Measurements from ENCODE around the gene PPIL4.

Gene PPIL4

DNA sequence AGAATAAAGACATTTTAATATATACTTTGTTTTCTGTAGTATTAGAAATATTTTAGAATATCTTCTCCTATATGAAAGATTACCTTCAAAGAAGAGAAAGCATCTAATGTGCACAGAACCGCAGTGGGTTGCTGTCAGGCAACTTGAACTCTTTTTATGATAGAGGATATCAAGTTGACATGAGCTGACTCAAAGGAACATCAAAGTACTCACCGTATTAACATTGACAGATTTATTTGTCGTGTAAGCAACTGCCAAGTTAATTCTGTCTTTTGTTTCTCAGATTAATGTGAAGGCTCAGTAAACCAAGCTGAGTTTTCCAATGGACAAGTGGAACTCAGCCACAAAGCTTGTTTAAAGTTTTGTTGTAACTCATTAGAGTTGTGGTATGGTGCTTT lies 18.1 kb upstream of the PPIL4 start:
- no peak for DNase-seq (ENCODE audit: insufficient read length)
- FAIRE-seq, result no peak
- TF ChIP-seq TAF1 (IDR thresholded peaks at IDR 0.05; ENCODE audit: borderline replicate concordance, low read depth, low read length), result no peak
- no peak for TF ChIP-seq POLR2AphosphoS5 (IDR thresholded peaks at IDR 0.05; ENCODE audit: low read depth, low read length)
- TF ChIP-seq POLR2A (IDR thresholded peaks at IDR 0.05; ENCODE audit: low read depth, low read length), result no peak

DNA sequence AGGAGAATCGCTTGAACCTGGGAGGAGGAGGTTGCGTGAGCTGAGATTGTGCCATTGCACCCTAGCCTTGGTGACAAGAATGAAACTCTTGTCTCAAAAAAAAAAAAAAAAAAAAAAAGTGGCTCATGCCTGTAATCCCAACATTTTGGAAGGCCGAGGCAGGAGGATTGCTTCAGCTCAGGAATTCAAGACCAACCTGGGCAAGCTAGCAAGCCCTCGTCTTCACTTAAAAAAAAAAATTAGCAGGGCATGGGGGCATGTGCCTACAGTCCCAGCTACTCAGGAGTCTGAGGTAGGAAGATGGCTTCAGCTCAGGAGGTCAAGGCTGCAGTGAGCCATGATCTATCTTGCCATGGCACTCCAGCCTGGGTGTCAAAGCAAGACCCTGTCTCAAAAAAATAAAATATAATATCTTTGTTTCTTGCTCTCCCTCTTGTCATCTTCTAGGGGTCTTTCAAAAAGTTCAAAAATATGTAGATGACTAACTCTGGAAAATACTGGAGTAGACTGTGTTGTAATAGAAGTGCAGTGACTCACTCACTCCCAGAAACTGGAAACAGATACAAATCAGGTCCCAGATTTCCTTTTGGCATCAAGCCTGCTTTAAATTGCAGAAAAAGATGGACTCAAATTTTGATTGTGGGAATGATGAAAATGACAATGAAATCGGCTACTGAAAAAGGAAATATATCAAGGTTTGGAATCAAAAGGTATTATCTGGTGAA lies 17.5 kb upstream of the PPIL4 start:
- no peak for FAIRE-seq
- TF ChIP-seq POLR2A (IDR thresholded peaks at IDR 0.05; ENCODE audit: low read depth, low read length) (no peak), TAF1 (IDR thresholded peaks at IDR 0.05; ENCODE audit: borderline replicate concordance, low read depth, low read length) (no peak), POLR2AphosphoS5 (IDR thresholded peaks at IDR 0.05; ENCODE audit: low read depth, low read length) (no peak)
- no peak for DNase-seq (ENCODE audit: insufficient read length)

DNA sequence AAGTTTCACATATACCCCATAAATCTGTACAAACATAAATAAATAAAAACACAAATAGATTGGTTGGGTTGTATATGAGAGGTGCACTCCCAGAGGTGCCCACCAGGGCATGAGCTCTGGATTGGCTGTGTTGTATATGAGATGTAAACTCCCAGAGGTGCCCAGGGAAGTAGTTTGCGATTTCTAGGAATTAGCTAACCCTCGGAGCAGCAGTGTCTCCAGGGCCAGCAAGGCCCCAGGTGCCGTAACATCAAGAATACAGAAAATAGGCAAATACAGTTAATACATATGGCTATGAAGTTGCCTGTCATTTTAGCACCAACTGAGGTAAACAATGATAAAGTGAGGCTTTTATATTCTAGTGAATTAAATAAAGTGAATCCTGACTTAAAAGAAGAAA lies 14.9 kb upstream of the PPIL4 start:
- no peak for TF ChIP-seq POLR2A (IDR thresholded peaks at IDR 0.05; ENCODE audit: low read depth, low read length)
- no peak for TF ChIP-seq POLR2AphosphoS5 (IDR thresholded peaks at IDR 0.05; ENCODE audit: low read depth, low read length)
- no peak for TF ChIP-seq TAF1 (IDR thresholded peaks at IDR 0.05; ENCODE audit: borderline replicate concordance, low read depth, low read length)
- no peak for FAIRE-seq
- no peak for DNase-seq (ENCODE audit: insufficient read length)

DNA sequence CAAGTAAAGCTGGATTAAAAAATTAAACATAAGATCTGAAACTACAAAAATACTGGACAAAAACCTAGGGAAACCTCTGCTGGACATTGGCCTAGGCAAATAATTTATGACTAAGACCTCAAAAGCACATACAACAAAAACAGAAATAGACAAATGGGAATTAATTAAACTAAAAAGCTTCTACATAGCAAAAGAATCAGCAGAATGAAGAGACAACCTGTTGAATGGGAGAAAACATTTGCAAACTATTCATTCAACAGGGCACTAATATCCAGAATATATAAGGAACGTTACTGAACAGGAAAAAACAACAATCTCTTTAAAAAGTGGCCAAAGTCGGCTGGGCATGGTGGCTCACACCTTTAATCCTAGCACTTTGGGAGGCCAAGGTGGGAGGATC lies 13.5 kb upstream of the PPIL4 start:
- FAIRE-seq (no peak), DNase-seq (ENCODE audit: insufficient read length) (no peak)
- TF ChIP-seq TAF1 (IDR thresholded peaks at IDR 0.05; ENCODE audit: borderline replicate concordance, low read depth, low read length), result no peak
- no peak for TF ChIP-seq POLR2AphosphoS5 (IDR thresholded peaks at IDR 0.05; ENCODE audit: low read depth, low read length)
- TF ChIP-seq POLR2A (IDR thresholded peaks at IDR 0.05; ENCODE audit: low read depth, low read length), result no peak

DNA sequence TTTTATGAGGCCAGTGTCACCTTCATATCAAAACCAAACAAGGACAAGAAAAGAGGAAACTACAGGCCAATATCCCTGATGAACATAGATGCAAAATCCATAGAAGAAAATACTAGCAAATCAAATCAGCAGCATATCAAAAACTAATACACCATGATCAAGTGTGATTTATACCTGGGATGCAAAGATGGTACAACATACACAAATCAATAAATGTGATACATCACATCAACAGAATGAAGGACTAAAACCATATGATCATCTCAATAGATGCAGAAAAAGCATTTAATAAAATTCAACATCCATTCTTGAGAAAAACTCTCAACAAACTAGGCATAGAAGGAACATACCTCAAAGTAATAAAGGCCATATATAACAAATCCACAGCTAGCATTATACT lies 12.2 kb upstream of the PPIL4 start:
- FAIRE-seq (no peak), DNase-seq (ENCODE audit: insufficient read length) (no peak)
- no peak for TF ChIP-seq TAF1 (IDR thresholded peaks at IDR 0.05; ENCODE audit: borderline replicate concordance, low read depth, low read length)
- TF ChIP-seq POLR2A (IDR thresholded peaks at IDR 0.05; ENCODE audit: low read depth, low read length), result no peak
- no peak for TF ChIP-seq POLR2AphosphoS5 (IDR thresholded peaks at IDR 0.05; ENCODE audit: low read depth, low read length)

DNA sequence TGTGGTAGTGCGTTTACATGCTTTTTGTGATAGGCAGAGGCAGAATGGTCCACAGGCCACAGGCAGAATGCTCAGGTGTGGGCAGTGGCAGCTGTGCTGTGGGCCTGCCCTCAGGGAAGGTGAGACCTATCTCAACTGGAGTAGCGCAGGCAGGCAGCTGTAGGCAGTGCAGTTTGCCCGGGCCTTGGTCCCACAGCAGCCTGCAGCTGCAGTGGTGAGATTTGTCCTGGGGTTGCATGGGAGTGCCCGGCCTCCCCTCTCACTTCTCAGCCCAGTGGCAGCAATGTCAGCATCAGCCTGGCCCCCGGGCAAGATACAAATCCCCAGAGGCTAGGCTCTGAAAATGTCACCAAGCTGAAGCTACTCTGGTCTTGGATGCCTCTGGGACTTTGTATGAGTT lies 6.1 kb upstream of the PPIL4 start:
- FAIRE-seq (no peak), DNase-seq (ENCODE audit: insufficient read length) (no peak)
- no peak for TF ChIP-seq POLR2AphosphoS5 (IDR thresholded peaks at IDR 0.05; ENCODE audit: low read depth, low read length)
- TF ChIP-seq POLR2A (IDR thresholded peaks at IDR 0.05; ENCODE audit: low read depth, low read length), result no peak
- TF ChIP-seq TAF1 (IDR thresholded peaks at IDR 0.05; ENCODE audit: borderline replicate concordance, low read depth, low read length), result no peak

DNA sequence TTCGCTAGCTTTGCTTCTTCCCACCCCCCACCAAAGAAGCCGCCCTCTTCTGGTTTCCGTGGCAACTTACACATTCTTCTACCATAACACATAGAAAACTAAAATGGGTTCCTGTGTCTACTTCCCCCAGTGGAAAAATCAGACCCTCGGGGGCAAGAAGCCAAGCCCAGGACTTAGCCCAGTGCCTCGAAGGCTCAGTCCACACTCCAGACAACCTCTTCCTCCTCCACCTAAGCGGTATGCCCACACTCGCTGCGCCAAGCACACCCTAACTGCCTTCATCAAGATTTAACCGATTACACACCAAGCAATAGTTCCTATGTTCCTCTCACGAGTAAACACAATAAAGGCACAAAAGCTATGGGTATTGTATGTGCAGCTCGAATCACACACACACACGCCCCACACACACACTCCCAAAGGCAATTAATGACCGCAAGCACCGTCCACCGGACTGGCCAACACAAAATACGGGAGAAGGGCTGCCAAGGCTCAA lies 537 bp downstream of the PPIL4 start:
- DNase-seq (ENCODE audit: insufficient read length), result no peak
- TF ChIP-seq TAF1 (IDR thresholded peaks at IDR 0.05; ENCODE audit: borderline replicate concordance, low read depth, low read length), result no peak
- FAIRE-seq, result peak; percentile 83

DNA sequence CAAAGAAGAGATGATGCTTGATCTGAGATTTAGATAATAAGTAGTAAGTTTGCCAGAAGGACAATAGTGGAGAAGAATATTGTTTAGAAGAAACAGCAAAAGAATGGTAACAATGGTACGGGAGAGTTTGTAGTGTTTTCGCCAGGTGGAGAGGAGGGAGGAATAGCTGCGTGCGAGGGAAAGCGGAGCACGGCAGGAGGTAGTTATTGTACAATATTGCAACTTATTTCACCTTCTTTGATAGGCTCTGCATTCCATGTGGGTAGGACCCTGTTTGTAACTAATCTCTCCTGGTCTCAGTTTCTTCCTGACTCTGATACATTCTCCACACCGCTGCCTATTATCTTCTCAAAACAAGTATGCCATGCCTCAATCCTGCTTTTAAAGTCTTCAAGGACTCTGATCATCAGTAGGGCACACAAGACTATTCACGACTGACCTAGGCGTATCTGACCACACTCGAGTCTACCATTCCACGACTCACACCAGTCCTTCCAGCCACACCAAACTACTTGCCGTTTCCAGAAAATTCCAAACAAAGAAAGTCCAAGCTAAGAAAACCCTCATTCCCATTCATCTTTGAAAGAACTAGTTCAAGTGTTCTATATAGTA lies 1.1 kb downstream of the PPIL4 start:
- TF ChIP-seq POLR2A (IDR thresholded peaks at IDR 0.05; ENCODE audit: low read depth, low read length), result no peak
- TF ChIP-seq TAF1 (IDR thresholded peaks at IDR 0.05; ENCODE audit: borderline replicate concordance, low read depth, low read length), result no peak
- no peak for TF ChIP-seq POLR2AphosphoS5 (IDR thresholded peaks at IDR 0.05; ENCODE audit: low read depth, low read length)
- FAIRE-seq (no peak), DNase-seq (ENCODE audit: insufficient read length) (no peak)

DNA sequence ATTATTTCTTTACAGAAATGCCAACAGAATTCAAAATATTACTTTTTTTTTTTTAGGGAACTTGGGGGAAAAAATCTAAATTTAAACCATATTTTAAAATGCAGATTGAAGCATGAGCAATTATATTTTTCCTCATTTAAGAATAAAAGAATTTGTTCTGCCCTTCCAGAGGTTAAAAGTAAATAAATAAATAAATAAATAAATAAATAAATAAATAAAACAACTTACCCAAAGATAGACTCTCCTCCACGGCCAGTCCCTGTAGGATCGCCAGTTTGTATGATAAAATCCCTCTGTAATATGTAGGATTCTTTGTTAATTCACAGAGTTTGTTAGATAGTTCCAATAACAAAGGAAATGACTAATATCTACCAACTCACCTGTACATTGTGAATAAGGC lies 4.7 kb downstream of the PPIL4 start:
- FAIRE-seq, result no peak
- no peak for TF ChIP-seq POLR2A (IDR thresholded peaks at IDR 0.05; ENCODE audit: low read depth, low read length)
- no peak for TF ChIP-seq POLR2AphosphoS5 (IDR thresholded peaks at IDR 0.05; ENCODE audit: low read depth, low read length)
- DNase-seq (ENCODE audit: insufficient read length), result no peak

DNA sequence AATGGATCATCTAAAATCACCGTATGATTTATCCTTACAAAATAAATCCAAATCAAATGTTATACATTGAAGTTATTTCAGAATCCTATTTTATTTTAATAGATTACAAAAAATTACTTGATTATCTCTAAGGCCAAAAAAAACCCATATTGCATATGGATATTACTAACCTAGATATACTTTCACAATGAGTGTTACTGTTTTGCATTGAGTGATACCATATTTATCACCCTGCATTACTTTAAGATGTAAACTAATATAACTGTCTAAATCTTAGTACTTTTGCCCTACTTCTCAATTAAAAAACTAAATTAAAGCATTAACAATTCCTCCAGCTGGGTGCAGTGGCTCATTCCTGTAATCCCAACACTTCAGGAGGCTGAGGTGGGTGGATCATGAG lies 11.1 kb downstream of the PPIL4 start:
- FAIRE-seq (no peak), DNase-seq (ENCODE audit: insufficient read length) (no peak)
- TF ChIP-seq POLR2A (IDR thresholded peaks at IDR 0.05; ENCODE audit: low read depth, low read length) (no peak), POLR2AphosphoS5 (IDR thresholded peaks at IDR 0.05; ENCODE audit: low read depth, low read length) (no peak), TAF1 (IDR thresholded peaks at IDR 0.05; ENCODE audit: borderline replicate concordance, low read depth, low read length) (no peak)

DNA sequence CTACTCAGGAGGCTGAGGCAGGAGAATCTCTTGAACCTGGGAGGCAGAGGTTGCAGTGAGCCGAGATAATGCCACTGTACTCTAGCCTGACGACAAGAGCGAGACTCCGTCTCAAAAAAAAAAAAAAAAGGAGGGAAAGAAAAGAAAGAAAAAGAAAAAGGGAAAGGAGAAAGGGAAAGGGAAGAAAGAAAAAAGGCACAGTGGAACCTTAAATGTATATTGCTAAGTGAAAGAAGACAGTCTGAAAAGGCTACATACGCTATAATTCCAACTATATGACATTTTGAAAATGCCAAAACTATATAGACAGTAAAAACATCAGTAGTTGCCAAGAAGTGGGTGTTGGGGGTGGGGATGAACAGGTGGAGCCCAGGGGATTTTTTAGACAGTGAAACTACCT lies 16.2 kb downstream of the PPIL4 start:
- FAIRE-seq (no peak), DNase-seq (ENCODE audit: insufficient read length) (no peak)
- no peak for TF ChIP-seq POLR2A (IDR thresholded peaks at IDR 0.05; ENCODE audit: low read depth, low read length)
- no peak for TF ChIP-seq TAF1 (IDR thresholded peaks at IDR 0.05; ENCODE audit: borderline replicate concordance, low read depth, low read length)
- no peak for TF ChIP-seq POLR2AphosphoS5 (IDR thresholded peaks at IDR 0.05; ENCODE audit: low read depth, low read length)

DNA sequence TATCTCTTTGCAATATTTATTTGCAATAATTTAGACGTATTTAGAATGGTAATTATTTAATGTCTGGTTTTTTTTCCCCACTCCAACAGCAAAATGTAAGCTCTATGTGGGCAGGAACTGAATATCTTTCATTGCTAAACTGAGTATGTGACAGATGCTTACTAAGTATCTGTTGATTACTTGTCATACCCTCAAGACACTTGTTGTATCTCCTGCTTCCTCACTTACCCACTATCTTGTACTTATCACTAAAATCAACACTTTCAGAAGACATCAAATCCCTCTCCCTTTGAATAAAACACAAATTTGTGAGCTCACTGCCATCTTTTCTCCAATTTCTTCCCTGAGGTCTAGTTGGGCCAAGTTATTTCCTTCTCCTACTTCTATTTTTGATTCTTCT lies 30.3 kb downstream of the PPIL4 start:
- no peak for FAIRE-seq
- no peak for TF ChIP-seq POLR2AphosphoS5 (IDR thresholded peaks at IDR 0.05; ENCODE audit: low read depth, low read length)
- TF ChIP-seq POLR2A (IDR thresholded peaks at IDR 0.05; ENCODE audit: low read depth, low read length), result no peak
- TF ChIP-seq TAF1 (IDR thresholded peaks at IDR 0.05; ENCODE audit: borderline replicate concordance, low read depth, low read length), result no peak
- no peak for DNase-seq (ENCODE audit: insufficient read length)
